Progenitor cell of endocrine pancreas (in vitro differentiated cells): Measurements from ENCODE around the gene TVP23A. TPM values are rescaled to one million over a fixed set of nuclear protein-coding genes. Genes with fewer than 3 reads are reported as not detected.

ENCODE experiments used
- DNase-seq: peaks from one replicate; pipeline ENCODE4 v3.0.0; 2021; ENCODE audit warnings: low spot score; ENCODE audit not compliant: unreplicated experiment
- H3K27ac Mint-ChIP-seq: 2 replicates; pipeline ENCODE4 v1.8.0; 2021; ENCODE audit warnings: mild to moderate bottlenecking, moderate library complexity, mixed read lengths
- H3K27me3 Mint-ChIP-seq: 2 replicates; pipeline ENCODE4 v1.8.0; 2021; ENCODE audit warnings: mixed read lengths
- H3K36me3 Mint-ChIP-seq: 2 replicates; pipeline ENCODE4 v1.8.0; 2022; ENCODE audit warnings: mixed read lengths; ENCODE audit not compliant: insufficient read depth
- H3K4me1 Mint-ChIP-seq: 2 replicates; pipeline ENCODE4 v1.8.0; 2021; ENCODE audit warnings: low read depth, mixed read lengths
- H3K4me3 Mint-ChIP-seq: 2 replicates; pipeline ENCODE4 v1.8.0; 2021; ENCODE audit warnings: low read depth, mild to moderate bottlenecking, moderate library complexity, mixed read lengths
- H3K9me3 Mint-ChIP-seq: 2 replicates; pipeline ENCODE4 v1.8.0; 2021; ENCODE audit warnings: low read depth, mixed read lengths
- total RNA-seq: library from RNA; stranded (reverse); gene quantifications from 2 replicates; pipeline ENCODE4 v1.2.1, GENCODE V29; 2021
- TF ChIP-seq, protein P1 (sequence below): fragments of 200-600 bp; sonication (generic); IDR thresholded peaks from one replicate; pipeline ENCODE4 v1.5.0; 2021; ENCODE audit warnings: antibody characterized with exemption, mild to moderate bottlenecking; ENCODE audit not compliant: unreplicated experiment

TVP23A gene
- total RNA-seq, 1 donor from 2014 or later = 8.5 TPM

DNA sequence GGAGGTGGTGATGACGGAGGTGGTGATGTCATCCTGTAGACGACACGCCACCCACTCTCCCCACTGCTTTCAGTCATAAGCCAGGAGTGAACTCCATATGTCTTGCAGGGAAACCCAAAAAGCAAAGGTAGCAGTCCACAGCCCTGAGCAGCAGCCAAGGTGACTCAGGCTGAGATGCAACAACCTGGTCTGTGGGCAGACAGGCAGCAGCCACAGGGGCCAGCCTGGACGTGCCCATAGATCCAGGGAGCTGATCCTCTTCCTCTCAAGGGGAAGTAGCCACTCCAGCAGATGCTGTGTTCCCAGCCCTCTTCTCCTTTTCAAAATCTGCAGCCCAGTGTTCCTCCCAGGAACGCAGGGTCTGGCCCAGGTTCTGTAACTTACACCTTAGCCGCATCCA lies 41.1 kb upstream of the TVP23A start:
- no peak overlapping the region for H3K4me3 Mint-ChIP-seq
- TF ChIP-seq, protein P1, sequence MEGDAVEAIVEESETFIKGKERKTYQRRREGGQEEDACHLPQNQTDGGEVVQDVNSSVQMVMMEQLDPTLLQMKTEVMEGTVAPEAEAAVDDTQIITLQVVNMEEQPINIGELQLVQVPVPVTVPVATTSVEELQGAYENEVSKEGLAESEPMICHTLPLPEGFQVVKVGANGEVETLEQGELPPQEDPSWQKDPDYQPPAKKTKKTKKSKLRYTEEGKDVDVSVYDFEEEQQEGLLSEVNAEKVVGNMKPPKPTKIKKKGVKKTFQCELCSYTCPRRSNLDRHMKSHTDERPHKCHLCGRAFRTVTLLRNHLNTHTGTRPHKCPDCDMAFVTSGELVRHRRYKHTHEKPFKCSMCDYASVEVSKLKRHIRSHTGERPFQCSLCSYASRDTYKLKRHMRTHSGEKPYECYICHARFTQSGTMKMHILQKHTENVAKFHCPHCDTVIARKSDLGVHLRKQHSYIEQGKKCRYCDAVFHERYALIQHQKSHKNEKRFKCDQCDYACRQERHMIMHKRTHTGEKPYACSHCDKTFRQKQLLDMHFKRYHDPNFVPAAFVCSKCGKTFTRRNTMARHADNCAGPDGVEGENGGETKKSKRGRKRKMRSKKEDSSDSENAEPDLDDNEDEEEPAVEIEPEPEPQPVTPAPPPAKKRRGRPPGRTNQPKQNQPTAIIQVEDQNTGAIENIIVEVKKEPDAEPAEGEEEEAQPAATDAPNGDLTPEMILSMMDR = no peak
- H3K9me3 Mint-ChIP-seq = no peaks in the 10 kb centered on the region
- no peak for DNase-seq
- no peaks in the 10 kb centered on the region for H3K4me1 Mint-ChIP-seq
- H3K36me3 Mint-ChIP-seq = no peaks in the 10 kb centered on the region
- peaks cover 18% of the 10 kb centered on the region for H3K27me3 Mint-ChIP-seq
- no peak overlapping the region for H3K27ac Mint-ChIP-seq

DNA sequence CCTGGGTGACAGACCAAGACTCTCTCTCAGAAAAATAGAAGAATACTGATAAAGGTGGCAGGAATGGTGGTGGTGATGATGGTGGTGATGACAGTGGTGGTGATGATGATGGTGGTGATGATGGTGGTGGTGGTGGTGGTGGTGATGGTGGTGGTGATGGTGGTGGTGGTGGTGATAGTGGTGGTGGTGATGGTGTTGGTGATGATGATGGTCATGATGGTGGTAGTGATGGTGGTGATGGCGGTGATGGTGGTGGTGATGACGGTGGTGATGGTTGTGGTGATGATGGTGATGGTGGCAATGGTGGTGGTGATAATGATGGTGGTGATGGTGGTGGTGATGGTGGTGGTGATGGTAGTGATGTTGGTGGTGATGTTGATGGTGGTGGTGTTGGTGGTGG lies 40.4 kb upstream of the TVP23A start:
- Mint-ChIP-seq H3K27me3 (peaks cover 18% of the 10 kb centered on the region), H3K9me3 (no peaks in the 10 kb centered on the region), H3K36me3 (no peaks in the 10 kb centered on the region), H3K4me3 (no peak overlapping the region), H3K4me1 (no peaks in the 10 kb centered on the region), H3K27ac (no peak overlapping the region)
- no peak for DNase-seq
- TF ChIP-seq, protein P1 = no peak

DNA sequence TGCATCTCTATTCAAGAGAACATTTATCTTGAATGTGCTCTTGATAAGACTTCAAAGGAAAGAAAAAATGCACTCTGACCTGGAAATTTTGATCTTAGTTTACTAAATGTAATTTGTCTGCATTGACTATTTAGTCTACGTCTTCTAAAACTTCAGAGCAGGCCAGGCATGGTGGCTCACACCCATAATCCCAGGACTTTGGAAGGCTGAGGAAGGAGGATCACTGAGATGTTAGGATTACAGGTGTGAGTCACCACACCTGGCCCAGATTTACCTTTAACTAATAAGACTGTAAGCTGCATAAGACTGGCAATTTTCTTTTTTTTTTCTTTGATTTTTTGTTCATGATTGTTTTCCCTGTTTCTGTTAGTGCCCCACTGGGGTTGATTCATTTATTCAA lies 39.6 kb upstream of the TVP23A start:
- Mint-ChIP-seq H3K4me1 (no peaks in the 10 kb centered on the region), H3K27ac (no peak overlapping the region), H3K27me3 (peaks cover 16% of the 10 kb centered on the region), H3K9me3 (no peaks in the 10 kb centered on the region), H3K4me3 (no peak overlapping the region), H3K36me3 (no peaks in the 10 kb centered on the region)
- no peak for DNase-seq
- TF ChIP-seq, protein P1 = no peak

DNA sequence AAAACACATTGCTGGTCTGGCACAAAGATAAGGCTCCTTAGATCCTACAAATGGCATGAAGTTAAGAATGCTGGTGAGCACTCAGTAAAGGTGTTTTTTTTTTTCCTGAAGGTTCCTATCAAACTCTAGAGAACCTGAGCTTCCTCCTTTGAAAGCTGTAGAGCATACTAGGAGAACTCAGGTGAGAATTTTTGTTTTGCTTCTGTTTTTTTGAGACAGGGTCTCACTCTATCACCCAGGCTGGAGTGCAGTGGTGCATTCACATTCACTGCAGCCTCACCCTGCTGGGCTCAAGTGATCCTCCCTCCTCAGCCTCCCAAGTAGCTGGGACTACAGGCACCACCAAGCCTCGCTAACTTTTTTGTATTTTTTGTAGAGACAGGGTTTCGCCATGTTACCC lies 37.4 kb upstream of the TVP23A start:
- no peaks in the 10 kb centered on the region for H3K27me3 Mint-ChIP-seq
- H3K36me3 Mint-ChIP-seq = no peaks in the 10 kb centered on the region
- no peak for DNase-seq
- H3K4me1 Mint-ChIP-seq = no peaks in the 10 kb centered on the region
- H3K4me3 Mint-ChIP-seq = no peak overlapping the region
- no peak overlapping the region for H3K27ac Mint-ChIP-seq
- no peaks in the 10 kb centered on the region for H3K9me3 Mint-ChIP-seq
- TF ChIP-seq, protein P1 = no peak

DNA sequence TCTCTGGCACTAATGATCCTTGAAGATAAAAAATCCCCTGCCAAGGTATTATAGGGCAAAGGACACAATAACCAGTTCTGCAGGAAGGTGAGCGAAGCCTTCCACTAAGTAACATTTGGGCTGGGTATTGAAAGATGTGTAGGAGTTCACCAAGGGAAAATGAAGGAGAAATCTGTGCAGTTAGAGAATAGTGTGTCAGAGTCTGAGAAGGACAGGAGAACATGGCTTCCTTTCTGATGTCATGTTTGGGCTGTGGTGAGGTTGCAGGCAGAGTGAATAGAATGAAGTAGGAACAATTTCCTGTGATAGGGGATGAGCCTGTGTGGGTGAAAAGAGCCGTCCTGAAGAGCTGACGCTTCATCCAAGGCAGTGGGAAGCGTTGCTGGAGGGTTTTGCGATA lies 34.4 kb upstream of the TVP23A start:
- Mint-ChIP-seq H3K4me3 (no peak overlapping the region), H3K27ac (no peak overlapping the region), H3K4me1 (no peaks in the 10 kb centered on the region), H3K27me3 (peaks cover 7% of the 10 kb centered on the region), H3K36me3 (no peaks in the 10 kb centered on the region), H3K9me3 (no peaks in the 10 kb centered on the region)
- TF ChIP-seq, protein P1 = no peak
- no peak for DNase-seq
